Chondrocyte (in vitro differentiated cells): ENCODE results near the gene SMAD6. TPM values are rescaled to one million over a fixed set of nuclear protein-coding genes. Genes with fewer than 3 reads are reported as not detected.
A peak's percentile ranks its signal among the peaks of the same experiment; 100 is the strongest.

Experiments
- DNase-seq: peaks from one replicate; pipeline ENCODE4 v3.0.0; 2021; ENCODE audit warnings: mixed read lengths, low spot score
- H3K27ac Mint-ChIP-seq: one replicate; pipeline ENCODE4 v1.8.0; 2021; ENCODE audit warnings: mild to moderate bottlenecking, moderate library complexity, mixed read lengths; ENCODE audit not compliant: unreplicated experiment
- H3K27me3 Mint-ChIP-seq: 2 replicates; pipeline ENCODE4 v1.8.0; 2021; ENCODE audit warnings: low read depth, mixed read lengths
- H3K36me3 Mint-ChIP-seq: 2 replicates; pipeline ENCODE4 v1.8.0; 2021; ENCODE audit warnings: low read depth, mixed read lengths
- H3K4me1 Mint-ChIP-seq: 2 replicates; pipeline ENCODE4 v1.8.0; 2021; ENCODE audit warnings: low read depth, mild to moderate bottlenecking, mixed read lengths
- H3K4me3 Mint-ChIP-seq: one replicate; pipeline ENCODE4 v1.8.0; 2021; ENCODE audit warnings: mild to moderate bottlenecking, moderate library complexity, mixed read lengths; ENCODE audit not compliant: unreplicated experiment
- H3K9me3 Mint-ChIP-seq: 2 replicates; pipeline ENCODE4 v1.8.0; 2021; ENCODE audit warnings: low read depth, mixed read lengths
- CTCF ChIP-seq: fragments of 200-600 bp; sonication (generic); IDR thresholded peaks from 2 replicates; pipeline ENCODE4 v1.5.0; 2021; ENCODE audit warnings: antibody characterized with exemption, mild to moderate bottlenecking, moderate library complexity
- total RNA-seq: library from RNA; stranded (reverse); gene quantifications from 3 replicates; pipeline ENCODE4 v1.2.1, GENCODE V29; 2021

The SMAD6 gene
- total RNA-seq, 1 donor from 2014 or later, result 5.2 TPM

DNA sequence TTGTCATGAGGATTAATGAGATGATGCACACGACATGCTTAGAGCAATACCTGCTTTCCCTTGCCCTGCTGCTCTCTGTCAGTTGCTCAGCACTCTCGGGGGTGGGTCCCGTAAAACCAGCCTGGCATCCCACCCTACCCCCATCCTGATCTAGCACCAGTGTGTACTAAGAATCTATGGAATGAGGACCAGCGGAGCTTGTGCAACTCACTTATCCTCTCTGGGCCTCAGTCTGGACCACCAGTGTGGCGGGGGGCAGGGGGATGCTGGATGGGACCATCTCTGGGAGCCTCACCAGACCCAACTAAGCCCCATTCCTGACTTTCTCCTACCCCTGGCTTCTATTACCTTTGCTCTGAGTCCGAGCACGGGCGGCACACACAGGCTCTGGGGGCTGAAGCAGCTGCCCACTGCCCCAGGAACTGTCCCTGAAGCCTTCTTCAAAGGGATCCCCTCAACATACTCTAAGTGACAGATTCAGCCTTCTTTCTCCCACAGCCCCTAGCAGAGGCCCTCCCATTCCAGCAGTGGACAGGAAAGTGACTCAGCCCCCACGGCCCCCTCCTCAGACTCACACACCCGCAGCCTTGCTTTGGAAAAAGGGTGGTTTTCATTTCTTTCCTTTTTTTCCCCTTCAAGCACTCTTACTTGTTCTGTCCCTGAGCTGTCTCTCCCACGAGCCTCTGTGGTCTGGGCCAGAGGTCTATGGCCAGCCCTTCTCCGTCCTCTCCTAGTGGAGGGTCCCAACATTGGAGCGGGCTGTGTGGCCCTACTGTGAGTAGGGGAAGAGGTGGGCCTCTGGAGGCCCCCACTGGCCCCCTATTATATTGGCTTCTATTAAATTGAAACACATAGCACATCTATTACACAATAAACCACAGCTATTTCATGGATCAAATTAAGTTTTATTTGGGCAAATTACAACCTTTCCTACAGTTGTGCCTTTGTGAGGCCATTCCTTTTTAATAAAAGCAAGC lies 100.3 kb downstream of the SMAD6 start:
- TF ChIP-seq CTCF, result no peak
- Mint-ChIP-seq H3K36me3 (peaks cover under 1% of the 10 kb centered on the region), H3K27ac (peak overlapping the region; percentile 99), H3K4me3 (peak overlapping the region; percentile 33), H3K4me1 (peaks cover 60% of the 10 kb centered on the region), H3K27me3 (no peaks in the 10 kb centered on the region), H3K9me3 (peaks cover 8% of the 10 kb centered on the region)
- DNase-seq, result peak; percentile 35

DNA sequence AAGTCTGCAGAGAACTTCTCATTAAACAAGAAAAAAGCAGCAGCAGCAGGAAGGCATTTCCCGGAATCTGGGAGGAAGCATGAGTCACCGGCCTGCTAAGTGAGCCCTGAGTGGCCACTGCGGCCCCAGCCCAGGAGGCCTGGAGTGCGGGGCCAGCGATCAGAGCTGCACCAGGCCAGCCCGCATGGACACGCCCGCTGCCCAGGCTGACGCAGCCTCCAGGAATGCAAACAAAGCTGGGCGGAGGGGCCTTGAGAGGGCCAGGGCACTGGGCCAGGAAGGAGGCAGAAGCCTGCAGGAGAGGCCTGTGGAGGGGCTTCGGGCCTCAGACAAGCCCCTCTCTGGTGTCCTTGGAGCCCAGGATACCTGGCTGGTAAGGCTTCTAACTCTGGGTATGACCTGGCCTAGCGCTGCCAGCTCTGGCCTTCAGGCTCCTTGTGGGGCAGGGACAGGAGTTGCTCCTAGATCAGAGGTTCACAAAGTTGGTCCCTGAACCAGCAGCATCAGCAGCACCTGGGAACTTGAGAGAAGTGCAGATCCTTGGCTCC lies 101.2 kb downstream of the SMAD6 start:
- Mint-ChIP-seq H3K27ac (peak overlapping the region; percentile 99), H3K27me3 (no peaks in the 10 kb centered on the region), H3K4me3 (no peak overlapping the region), H3K9me3 (peaks cover 8% of the 10 kb centered on the region), H3K4me1 (peaks cover 54% of the 10 kb centered on the region), H3K36me3 (peaks cover 1% of the 10 kb centered on the region)
- DNase-seq, result no peak
- no peak for TF ChIP-seq CTCF

GRCh38 chr15:66803749-66804148 lies 101.7 kb downstream of the SMAD6 start:
- Mint-ChIP-seq H3K4me1 (peaks cover 49% of the 10 kb centered on the region), H3K4me3 (no peak overlapping the region)

DNA sequence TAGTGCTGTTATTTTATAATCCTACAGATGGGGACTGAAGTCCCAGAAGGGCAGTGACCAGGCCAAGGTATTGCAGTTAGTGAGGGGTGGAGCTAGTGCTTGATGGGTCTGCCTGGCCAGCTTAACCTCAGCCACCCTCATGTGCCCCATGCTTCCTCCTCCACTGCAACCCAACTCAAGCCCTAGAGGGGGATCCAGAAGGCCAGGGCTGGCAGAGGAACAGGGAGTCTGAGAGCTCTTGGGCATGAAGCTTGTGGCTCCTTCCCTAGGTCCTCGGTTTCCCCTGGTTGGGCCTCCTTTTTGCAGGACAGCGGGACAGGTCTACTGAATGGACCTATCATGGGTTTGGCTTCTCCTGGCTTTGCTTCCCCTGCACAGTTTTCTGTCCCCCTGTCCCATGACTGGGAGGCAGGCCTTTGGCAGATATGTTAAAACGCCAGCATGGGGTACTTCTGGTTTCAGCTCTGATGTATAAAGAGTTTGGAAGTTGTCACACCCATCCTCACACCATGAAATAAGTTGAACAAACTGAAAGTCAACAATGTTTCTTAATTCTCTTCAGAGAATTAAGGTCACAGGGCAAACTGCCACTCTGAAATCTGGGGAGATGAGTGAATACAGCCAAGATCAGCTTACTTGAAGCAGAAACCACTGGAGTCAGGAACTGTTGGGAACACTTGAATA lies 103.3 kb downstream of the SMAD6 start:
- H3K4me3 Mint-ChIP-seq, result no peak overlapping the region
- DNase-seq, result no peak
- H3K36me3 Mint-ChIP-seq, result peaks cover 1% of the 10 kb centered on the region
- no peaks in the 10 kb centered on the region for H3K27me3 Mint-ChIP-seq
- H3K27ac Mint-ChIP-seq, result no peak overlapping the region
- peaks cover 8% of the 10 kb centered on the region for H3K9me3 Mint-ChIP-seq
- H3K4me1 Mint-ChIP-seq, result peaks cover 41% of the 10 kb centered on the region
- TF ChIP-seq CTCF, result no peak

More at GRCh38 chr15:66803749-66804148, 101.7 kb downstream of the SMAD6 start:
- H3K27ac Mint-ChIP-seq, result no peak overlapping the region
- no peak for DNase-seq
- peaks cover 8% of the 10 kb centered on the region for H3K9me3 Mint-ChIP-seq
- H3K27me3 Mint-ChIP-seq, result no peaks in the 10 kb centered on the region
- TF ChIP-seq CTCF, result no peak
- H3K36me3 Mint-ChIP-seq, result peaks cover 1% of the 10 kb centered on the region
